IMR-90 (cell line): Measurements from ENCODE around the gene DCTN1. TPM values are rescaled to one million over a fixed set of nuclear protein-coding genes. Genes with fewer than 3 reads are reported as not detected.

ENCODE experiments used
- ATAC-seq: fragments of 200-7000 bp; cut with Tn5 transposase; 2 replicates; pipeline ENCODE4 v1.9.1; 2020; ENCODE audit warnings: low read depth, mild to moderate bottlenecking, moderate library complexity
- BruUV-seq: library from RNA; stranded (reverse); fragments of 400-500 nt; replicated peaks from 2 replicates; lab custom pipeline; 2021; lab: Mats Ljungman, UMichigan
- CTCF ChIA-PET: fragments of 300-600 bp; formaldehyde crosslinking; extraction: SDS; loops from one replicate; lab custom pipeline; 2021; ENCODE audit warnings: antibody characterized with exemption; lab: Yijun Ruan, JAX
- POLR2A ChIA-PET: fragments of 300-600 bp; sonication (Branson Sonifier 250); formaldehyde crosslinking; loops from one replicate; lab custom pipeline; 2022; ENCODE audit warnings: antibody characterized with exemption; ENCODE audit not compliant: unreplicated experiment; lab: Charles Lee
- DNase-seq: peaks from one replicate; pipeline ENCODE4 v3.0.0; 2013
- H2AFZ ChIP-seq: replicated peaks from 2 replicates; pipeline ENCODE3; 2013; ENCODE audit warnings: low read length, mild to moderate bottlenecking; ENCODE audit not compliant: poor library complexity
- H2AK5ac ChIP-seq: 2 replicates; pipeline ENCODE4 v1.6.1; 2013; ENCODE audit warnings: low read depth, low read length, inconsistent platforms
- H2AK9ac ChIP-seq: replicated peaks from 2 replicates; pipeline ENCODE3; 2013; ENCODE audit warnings: mild to moderate bottlenecking, low read depth, low read length, moderate library complexity; ENCODE audit not compliant: poor library complexity
- H2BK120ac ChIP-seq: 2 replicates; pipeline ENCODE4 v1.6.1; 2013; ENCODE audit warnings: low read depth, low read length, inconsistent platforms
- H2BK15ac ChIP-seq: 3 replicates; pipeline ENCODE4 v1.6.1; 2013; ENCODE audit warnings: low read depth, low read length, inconsistent platforms
- H2BK20ac ChIP-seq: 2 replicates; pipeline ENCODE4 v1.6.1; 2013; ENCODE audit warnings: low read depth, mild to moderate bottlenecking, inconsistent platforms, low read length, moderate library complexity
- H2BK5ac ChIP-seq: 2 replicates; pipeline ENCODE4 v1.6.1; 2013; ENCODE audit warnings: mild to moderate bottlenecking, low read depth, low read length, inconsistent platforms; ENCODE audit not compliant: poor library complexity, severe bottlenecking
- H3K14ac ChIP-seq: replicated peaks from 2 replicates; pipeline ENCODE4 v1.6.1; 2013; ENCODE audit warnings: low read depth, low read length, inconsistent platforms
- H3K18ac ChIP-seq: 2 replicates; pipeline ENCODE4 v1.6.1; 2013; ENCODE audit warnings: low read depth, low read length, control low read depth
- H3K23ac ChIP-seq: 2 replicates; pipeline ENCODE4 v1.6.1; 2013; ENCODE audit warnings: low read depth, low read length, inconsistent platforms
- H3K27ac ChIP-seq: 2 replicates; pipeline ENCODE4 v1.5.1; 2013; ENCODE audit warnings: mild to moderate bottlenecking, control low read depth, low read length; ENCODE audit not compliant: insufficient read depth
- H3K27me3 ChIP-seq: 2 replicates; pipeline ENCODE4 v1.6.1; 2013; ENCODE audit warnings: low read length; ENCODE audit not compliant: control insufficient read depth, insufficient read depth
- H3K36me3 ChIP-seq: 2 replicates; pipeline ENCODE4 v1.6.1; 2013; ENCODE audit warnings: low read length, mixed read lengths; ENCODE audit not compliant: control insufficient read depth, insufficient read depth
- H3K4ac ChIP-seq: 2 replicates; pipeline ENCODE4 v1.6.1; 2013; ENCODE audit warnings: low read depth, low read length, inconsistent platforms
- H3K4me1 ChIP-seq: 2 replicates; pipeline ENCODE4 v1.6.1; 2013; ENCODE audit warnings: low read length, mixed read lengths; ENCODE audit not compliant: control insufficient read depth, insufficient read depth
- H3K4me2 ChIP-seq: 2 replicates; pipeline ENCODE4 v1.6.1; 2013; ENCODE audit warnings: low read depth, mild to moderate bottlenecking, control low read depth, low read length, moderate library complexity
- H3K4me3 ChIP-seq: 2 replicates; pipeline ENCODE4 v1.5.1; 2013; ENCODE audit warnings: low read depth, mild to moderate bottlenecking, control low read depth, low read length, moderate library complexity; ENCODE audit not compliant: insufficient read depth
- H3K56ac ChIP-seq: 2 replicates; pipeline ENCODE4 v1.6.1; 2013; ENCODE audit warnings: low read length, inconsistent platforms; ENCODE audit not compliant: insufficient read depth; ENCODE audit errors: extremely low read depth
- H3K79me1 ChIP-seq, 2 experiments: 2 replicates each; pipeline ENCODE4 v1.6.1; 2013; ENCODE audit warnings: low read length in 2 of 2, inconsistent platforms in 1 of 2, low read depth in 1 of 2
- H3K9ac ChIP-seq: 2 replicates; pipeline ENCODE4 v1.6.1; 2013; ENCODE audit warnings: low read depth, low read length, control low read depth
- H3K9me1 ChIP-seq: 2 replicates; pipeline ENCODE4 v1.6.1; 2013; ENCODE audit warnings: low read length, inconsistent platforms; ENCODE audit not compliant: insufficient read depth
- H3K9me3 ChIP-seq: 2 replicates; pipeline ENCODE4 v1.6.1; 2013; ENCODE audit warnings: low read length; ENCODE audit not compliant: control insufficient read depth, insufficient read depth
- H4K20me1 ChIP-seq: 2 replicates; pipeline ENCODE4 v1.6.1; 2013; ENCODE audit warnings: low read length, inconsistent platforms; ENCODE audit not compliant: insufficient read depth
- H4K5ac ChIP-seq: 2 replicates; pipeline ENCODE4 v1.6.1; 2013; ENCODE audit warnings: mild to moderate bottlenecking, low read depth, low read length, control low read depth
- H4K8ac ChIP-seq, 2 experiments: 2 replicates each; pipeline ENCODE4 v1.6.1; 2013; ENCODE audit warnings: low read depth in 2 of 2, low read length in 2 of 2, control low read depth in 1 of 2, inconsistent platforms in 1 of 2
- H4K91ac ChIP-seq: 2 replicates; pipeline ENCODE4 v1.6.1; 2013; ENCODE audit warnings: low read depth, low read length, inconsistent platforms; ENCODE audit not compliant: insufficient read depth
- BHLHE40 ChIP-seq: fragments of 150-350 bp; IDR thresholded peaks from 2 replicates; pipeline ENCODE4 v1.6.1; 2016; ENCODE audit warnings: mild to moderate bottlenecking, low read depth, low read length
- CEBPB ChIP-seq: IDR thresholded peaks from 2 replicates; pipeline ENCODE4 v1.6.1; 2012; ENCODE audit warnings: low read depth, low read length, improper control_type of control experiment
- CTCF ChIP-seq: conservative IDR thresholded peaks from 2 replicates; pipeline ENCODE4 v1.5.1; 2012; ENCODE audit warnings: mild to moderate bottlenecking, low read depth, low read length, improper control_type of control experiment
- MAZ ChIP-seq: IDR thresholded peaks from 2 replicates; pipeline ENCODE4 v1.6.1; 2012; ENCODE audit warnings: low read depth, mild to moderate bottlenecking, low read length, improper control_type of control experiment, moderate library complexity, borderline replicate concordance
- NFE2L2 ChIP-seq: fragments of 150-350 bp; IDR thresholded peaks from 2 replicates; pipeline ENCODE4 v1.6.1; 2016; ENCODE audit warnings: low read depth, mild to moderate bottlenecking, low read length
- POLR2A ChIP-seq: IDR thresholded peaks from 2 replicates; pipeline ENCODE4 v1.6.1; 2012; ENCODE audit warnings: mild to moderate bottlenecking, low read depth, low read length
- RAD21 ChIP-seq: IDR thresholded peaks from 2 replicates; pipeline ENCODE4 v1.6.1; 2012; ENCODE audit warnings: low read length, improper control_type of control experiment
- SMC3 ChIP-seq: fragments of 150-350 bp; IDR thresholded peaks from 2 replicates; pipeline ENCODE4 v1.6.1; 2016; ENCODE audit warnings: low read depth, mild to moderate bottlenecking, antibody characterized with exemption, low read length, moderate library complexity
- USF2 ChIP-seq: fragments of 150-350 bp; IDR thresholded peaks from 2 replicates; pipeline ENCODE4 v1.6.1; 2017; ENCODE audit warnings: mild to moderate bottlenecking, antibody characterized with exemption, low read length, low read depth
- WGBS, 2 experiments: methylation state at CpG; one replicate each; pipeline versions ENCODE4 v1.1.5 to v1.1.7; 2013; ENCODE audit warnings: missing lambda C conversion rate in 2 of 2; ENCODE audit not compliant: insufficient read length in 1 of 2; ENCODE audit errors: extremely low coverage in 2 of 2; 5-methylcytosine and 5-hydroxymethylcytosine counted together
- dilution Hi-C: fragments of 300-500 bp; cut with HindIII; formaldehyde crosslinking; loops from one replicate; pipeline ENCODE4 v1.14.3; 2018; ENCODE audit warnings: low sequenced_read_pairs; ENCODE audit not compliant: unreplicated experiment
- in situ Hi-C: fragments of 300-500 bp; cut with MboI; formaldehyde crosslinking; loops from 3 replicates; pipeline ENCODE4 v1.14.3; 2019; ENCODE audit warnings: low sequenced_read_pairs, inconsistent platforms, mixed read lengths
- intact Hi-C: fragments of 100-400 bp; cut with micrococcal nuclease; formaldehyde crosslinking; loops from 2 replicates; pipeline ENCODE4 v1.10.0; 2022
- polyA plus RNA-seq, 3 experiments: library from polyadenylated mRNA; depleted of rRNA; stranded (reverse); fragments of >200 nt; gene quantifications; 2 replicates each; pipeline ENCODE4 v1.2.3, GENCODE V29; 2012; ENCODE audit warnings: low replicate concordance in 1 of 3
- total RNA-seq: library from RNA; depleted of rRNA; stranded (reverse); fragments of >200 nt; gene quantifications from 2 replicates; pipeline ENCODE4 v1.2.3, GENCODE V29; 2012

Gene DCTN1
- total and polyA plus RNA-seq, 2 of the 4 experiments (the other 2 are of a cell fraction): 136 to 204 TPM

- in situ Hi-C loops: no loop called here
- peak; percentile 92 for ATAC-seq
- BruUV-seq: no TSS peak
- peaks cover 4% of the 10 kb centered on the region for H3K27me3 ChIP-seq
- peak overlapping the region; percentile 93 for H3K4ac ChIP-seq
- TF ChIP-seq RAD21 (peak; percentile 66), NFE2L2 (no peak), BHLHE40 (no peak), CTCF (peak; percentile 96), MAZ (peak; percentile 66; the same call in 1 of the 2 replicates), SMC3 (peak; percentile 56), USF2 (0 out of 2 replicates have a peak, but pooled peaks have one; percentile 12), POLR2A (peak; percentile 38; the same call in 1 of the 2 replicates), CEBPB (no peak)
- H2BK20ac ChIP-seq: no peak overlapping the region
- peak overlapping the region; percentile 97; the same call in 2 of the 3 replicates for H2BK15ac ChIP-seq
- H4K8ac ChIP-seq: peak overlapping the region; percentile 61 to 97
- peak overlapping the region; percentile 68; the same call in 1 of the 2 replicates for H2AK5ac ChIP-seq
- H2BK120ac ChIP-seq: peak overlapping the region; percentile 64
- peak overlapping the region; percentile 98 for H3K23ac ChIP-seq
- H3K4me1 ChIP-seq: peaks cover 9% of the 10 kb centered on the region
- peaks cover 25% of the 10 kb centered on the region for H3K9me1 ChIP-seq
- no peaks in the 10 kb centered on the region for H3K9me3 ChIP-seq
- peak overlapping the region; percentile 93 for H2AK9ac ChIP-seq
- H3K9ac ChIP-seq: peak overlapping the region; percentile 92
- POLR2A ChIA-PET: interaction anchor here (0.6 kb wide), 2 partner anchors 10 to 17 kb away, joined by 3 to 5 read pairs; no protein-coding TSS in a partner anchor
- H3K14ac ChIP-seq: peak overlapping the region; percentile 92
- peak overlapping the region; percentile 93 for H3K56ac ChIP-seq
- no peaks in the 10 kb centered on the region for H3K36me3 ChIP-seq
- dilution Hi-C loops: no loop called here
- H3K18ac ChIP-seq: peak overlapping the region; percentile 80
- peak overlapping the region; percentile 95 for H3K27ac ChIP-seq
- intact Hi-C loops: loop anchor here (5.0 to 10.0 kb wide), 2 partner anchors 60 to 467 kb away; partner anchors contain the start of gene DGUOK
- H3K79me1 ChIP-seq: peaks cover 20 to 46% of the 10 kb centered on the region in 2 experiments; a peak in 3 of 4 replicates
- H2AFZ ChIP-seq: peak overlapping the region; percentile 97
- WGBS, 2 experiments: 2% methylated on average over 27 of the region's 62 CpGs; no CpG with 5 or more reads in 1 of the 2 experiments
- peak overlapping the region; percentile 96 for H3K4me2 ChIP-seq
- H4K5ac ChIP-seq: peak overlapping the region; percentile 73
- peak overlapping the region; percentile 97 for H4K91ac ChIP-seq
- CTCF ChIA-PET: interaction anchor here (0.6 to 1.5 kb wide), 8 partner anchors 9 to 67 kb away, joined by 3 to 7 read pairs (median 4); partner anchors contain the start of gene DCTN1
- H4K20me1 ChIP-seq: peaks cover 28% of the 10 kb centered on the region
- peak overlapping the region; percentile 95 for H2BK5ac ChIP-seq
- DNase-seq: peak; percentile 85
- peak overlapping the region; percentile 83 for H3K4me3 ChIP-seq
Measured at GRCh38 chr2:74391580-74392448, 11.7 kb upstream of the DCTN1 start.
